Measurements from ENCODE around the gene CEP57.

DNA sequence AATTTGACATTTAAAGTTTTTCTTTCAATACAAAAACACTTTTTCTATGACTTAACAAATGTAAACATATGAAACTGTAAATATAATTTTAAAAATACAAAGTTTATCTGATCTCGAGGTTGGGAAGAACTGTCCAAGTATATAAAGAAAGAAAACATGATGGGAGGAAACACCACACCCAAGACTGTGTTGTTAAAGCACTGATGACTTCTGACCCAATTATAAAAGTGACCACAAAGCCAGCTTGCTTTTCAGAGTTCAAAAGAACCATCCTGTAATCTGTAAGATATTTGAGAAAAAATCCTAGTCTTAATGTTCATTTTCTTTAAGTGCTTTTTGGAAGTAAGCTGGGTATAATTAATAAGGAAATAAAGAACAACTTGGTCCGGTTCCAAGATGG lies 15.6 kb downstream of the CEP57 start:
- TF ChIP-seq, protein P1, sequence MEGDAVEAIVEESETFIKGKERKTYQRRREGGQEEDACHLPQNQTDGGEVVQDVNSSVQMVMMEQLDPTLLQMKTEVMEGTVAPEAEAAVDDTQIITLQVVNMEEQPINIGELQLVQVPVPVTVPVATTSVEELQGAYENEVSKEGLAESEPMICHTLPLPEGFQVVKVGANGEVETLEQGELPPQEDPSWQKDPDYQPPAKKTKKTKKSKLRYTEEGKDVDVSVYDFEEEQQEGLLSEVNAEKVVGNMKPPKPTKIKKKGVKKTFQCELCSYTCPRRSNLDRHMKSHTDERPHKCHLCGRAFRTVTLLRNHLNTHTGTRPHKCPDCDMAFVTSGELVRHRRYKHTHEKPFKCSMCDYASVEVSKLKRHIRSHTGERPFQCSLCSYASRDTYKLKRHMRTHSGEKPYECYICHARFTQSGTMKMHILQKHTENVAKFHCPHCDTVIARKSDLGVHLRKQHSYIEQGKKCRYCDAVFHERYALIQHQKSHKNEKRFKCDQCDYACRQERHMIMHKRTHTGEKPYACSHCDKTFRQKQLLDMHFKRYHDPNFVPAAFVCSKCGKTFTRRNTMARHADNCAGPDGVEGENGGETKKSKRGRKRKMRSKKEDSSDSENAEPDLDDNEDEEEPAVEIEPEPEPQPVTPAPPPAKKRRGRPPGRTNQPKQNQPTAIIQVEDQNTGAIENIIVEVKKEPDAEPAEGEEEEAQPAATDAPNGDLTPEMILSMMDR (conservative IDR thresholded peaks at IDR 0.05), result no peak
- no peak for TF ChIP-seq ZFX (IDR thresholded peaks at IDR 0.05)
